ENCODE measurements around the gene AP3B1.

The AP3B1 gene

GRCh38 chr5:78335976-78336375 lies 41.5 kb upstream of the AP3B1 start:
- no peaks in the 10 kb centered on the region for H3K36me3 ChIP-seq (ENCODE audit: control insufficient read depth, insufficient read depth, low read length)
- H2AFZ ChIP-seq, result no peak overlapping the region
- TF ChIP-seq, protein P1, sequence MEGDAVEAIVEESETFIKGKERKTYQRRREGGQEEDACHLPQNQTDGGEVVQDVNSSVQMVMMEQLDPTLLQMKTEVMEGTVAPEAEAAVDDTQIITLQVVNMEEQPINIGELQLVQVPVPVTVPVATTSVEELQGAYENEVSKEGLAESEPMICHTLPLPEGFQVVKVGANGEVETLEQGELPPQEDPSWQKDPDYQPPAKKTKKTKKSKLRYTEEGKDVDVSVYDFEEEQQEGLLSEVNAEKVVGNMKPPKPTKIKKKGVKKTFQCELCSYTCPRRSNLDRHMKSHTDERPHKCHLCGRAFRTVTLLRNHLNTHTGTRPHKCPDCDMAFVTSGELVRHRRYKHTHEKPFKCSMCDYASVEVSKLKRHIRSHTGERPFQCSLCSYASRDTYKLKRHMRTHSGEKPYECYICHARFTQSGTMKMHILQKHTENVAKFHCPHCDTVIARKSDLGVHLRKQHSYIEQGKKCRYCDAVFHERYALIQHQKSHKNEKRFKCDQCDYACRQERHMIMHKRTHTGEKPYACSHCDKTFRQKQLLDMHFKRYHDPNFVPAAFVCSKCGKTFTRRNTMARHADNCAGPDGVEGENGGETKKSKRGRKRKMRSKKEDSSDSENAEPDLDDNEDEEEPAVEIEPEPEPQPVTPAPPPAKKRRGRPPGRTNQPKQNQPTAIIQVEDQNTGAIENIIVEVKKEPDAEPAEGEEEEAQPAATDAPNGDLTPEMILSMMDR (IDR thresholded peaks at IDR 0.05), result no peak
- H3K4me2 ChIP-seq (ENCODE audit: low read length), result no peak overlapping the region
- H3K4me3 ChIP-seq (ENCODE audit: low read depth, low read length), result no peak overlapping the region
- H3K9me3 ChIP-seq (ENCODE audit: control insufficient read depth, low read length), result peaks cover 3% of the 10 kb centered on the region
- no peaks in the 10 kb centered on the region for H3K27me3 ChIP-seq (ENCODE audit: control insufficient read depth, insufficient read depth, low read length)
- H3K4me1 ChIP-seq, result no peaks in the 10 kb centered on the region
- H3K9ac ChIP-seq, result no peak overlapping the region
- H3K27ac ChIP-seq, result no peak overlapping the region
- no peaks in the 10 kb centered on the region for H3K79me2 ChIP-seq

- no peak overlapping the region for H3K4me2 ChIP-seq (ENCODE audit: low read length)
- TF ChIP-seq, protein P1 (IDR thresholded peaks at IDR 0.05), result no peak
- H3K27me3 ChIP-seq (ENCODE audit: control insufficient read depth, insufficient read depth, low read length), result no peaks in the 10 kb centered on the region
- H3K27ac ChIP-seq, result no peak overlapping the region
- H3K9me3 ChIP-seq (ENCODE audit: control insufficient read depth, low read length), result peaks cover 3% of the 10 kb centered on the region
- H2AFZ ChIP-seq, result no peak overlapping the region
- H3K4me1 ChIP-seq, result no peaks in the 10 kb centered on the region
- H3K4me3 ChIP-seq (ENCODE audit: low read depth, low read length), result no peak overlapping the region
- no peak overlapping the region for H3K9ac ChIP-seq
- no peaks in the 10 kb centered on the region for H3K36me3 ChIP-seq (ENCODE audit: control insufficient read depth, insufficient read depth, low read length)
- H3K79me2 ChIP-seq, result no peaks in the 10 kb centered on the region
Measured at GRCh38 chr5:78334811-78335210, 40.3 kb upstream of the AP3B1 start.

- no peaks in the 10 kb centered on the region for H3K36me3 ChIP-seq (ENCODE audit: control insufficient read depth, insufficient read depth, low read length)
- TF ChIP-seq, protein P1 (IDR thresholded peaks at IDR 0.05), result no peak
- H3K4me2 ChIP-seq (ENCODE audit: low read length), result no peak overlapping the region
- H3K9ac ChIP-seq, result no peak overlapping the region
- no peak overlapping the region for H3K4me3 ChIP-seq (ENCODE audit: low read depth, low read length)
- no peaks in the 10 kb centered on the region for H3K4me1 ChIP-seq
- H3K27ac ChIP-seq, result no peak overlapping the region
- H3K79me2 ChIP-seq, result no peaks in the 10 kb centered on the region
- H3K9me3 ChIP-seq (ENCODE audit: control insufficient read depth, low read length), result no peaks in the 10 kb centered on the region
- H3K27me3 ChIP-seq (ENCODE audit: control insufficient read depth, insufficient read depth, low read length), result no peaks in the 10 kb centered on the region
- no peak overlapping the region for H2AFZ ChIP-seq
Measured at GRCh38 chr5:78331523-78332080, 37.1 kb upstream of the AP3B1 start.

- Histone ChIP-seq H3K79me2 (no peaks in the 10 kb centered on the region), H3K36me3 (ENCODE audit: control insufficient read depth, insufficient read depth, low read length) (no peaks in the 10 kb centered on the region), H3K4me1 (no peaks in the 10 kb centered on the region), H3K27ac (no peak overlapping the region), H3K4me2 (ENCODE audit: low read length) (no peak overlapping the region), H3K9ac (no peak overlapping the region), H3K27me3 (ENCODE audit: control insufficient read depth, insufficient read depth, low read length) (no peaks in the 10 kb centered on the region), H3K9me3 (ENCODE audit: control insufficient read depth, low read length) (no peaks in the 10 kb centered on the region), H3K4me3 (ENCODE audit: low read depth, low read length) (no peak overlapping the region), H2AFZ (no peak overlapping the region)
- TF ChIP-seq, protein P1 (IDR thresholded peaks at IDR 0.05), result no peak
Measured at GRCh38 chr5:78328585-78329173, 34.2 kb upstream of the AP3B1 start.

All from parathyroid adenoma (tissue), 2 donors.